ENCODE results near the gene MCUR1. TPM values are rescaled to one million over a fixed set of nuclear protein-coding genes. Genes with fewer than 3 reads are reported as not detected.

Gene MCUR1
- total RNA-seq, 2 experiments from 2014 or later = 51.7 to 54.7 TPM

GRCh38 chr6:13760307-13761304 lies 53.8 kb downstream of the MCUR1 start:
- POLR2A ChIA-PET = no interaction called here
- CTCF ChIA-PET = interaction anchor here (4.7 kb wide), 1 partner anchor 145 kb away, joined by 15 read pairs; the partner anchor contains the start of gene NOL7

- CTCF ChIA-PET = interaction anchor here (1.0 kb wide), 1 partner anchor 46 kb away, joined by 3 read pairs; no protein-coding TSS in a partner anchor
Measured at GRCh38 chr6:13759025-13759424, 55.3 kb downstream of the MCUR1 start.

GRCh38 chr6:13754644-13755043 lies 59.7 kb downstream of the MCUR1 start:
- ChIA-PET POLR2A (no interaction called here), CTCF (no interaction called here)

More at GRCh38 chr6:13759025-13759424, 55.3 kb downstream of the MCUR1 start:
- POLR2A ChIA-PET = no interaction called here

GRCh38 chr6:13743736-13744127 lies 70.6 kb downstream of the MCUR1 start:
- ChIA-PET CTCF (no interaction called here), POLR2A (no interaction called here)

DNA sequence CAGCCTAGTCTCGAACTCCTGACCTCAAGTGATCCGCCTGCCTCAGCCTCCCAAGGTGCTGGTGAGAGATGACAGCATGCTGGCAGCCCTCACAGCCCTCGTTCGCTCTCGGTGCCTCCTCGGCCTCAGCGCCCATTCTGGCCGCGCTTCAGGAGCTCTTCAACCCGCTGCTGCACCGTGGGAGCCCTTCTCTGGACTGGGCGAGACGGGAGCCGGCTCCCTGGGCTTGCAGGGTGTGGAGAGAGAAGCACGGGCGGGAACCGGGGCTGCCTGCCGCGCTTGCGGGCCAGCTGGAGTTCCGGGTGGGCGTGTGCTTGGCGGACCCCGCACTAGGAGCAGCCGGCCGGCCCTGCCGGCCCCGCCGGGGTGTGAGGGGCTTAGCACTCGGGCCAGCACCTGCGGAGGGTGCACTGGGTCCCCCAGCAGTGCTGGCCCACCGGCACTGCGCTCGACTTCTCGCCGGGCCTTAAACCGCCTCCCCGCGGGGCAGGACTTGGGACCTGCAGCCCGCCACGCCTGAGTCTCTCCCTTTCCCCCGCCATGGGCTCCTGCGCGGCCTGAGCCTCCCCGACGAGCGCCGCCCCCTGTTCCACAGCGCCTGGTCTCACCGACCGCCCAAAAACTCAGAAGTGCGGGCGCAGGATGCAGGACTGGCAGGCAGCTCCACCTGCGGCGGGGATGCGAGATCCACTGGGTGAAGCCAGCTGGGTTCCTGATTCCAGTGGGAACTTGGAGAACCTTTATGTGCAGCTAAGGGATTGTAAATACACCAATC lies 71.2 kb downstream of the MCUR1 start:
- ChIA-PET CTCF (interaction anchor here (0.7 kb wide), 1 partner anchor 62 kb away, joined by 3 read pairs; no protein-coding TSS in a partner anchor), POLR2A (no interaction called here)

GRCh38 chr6:13741365-13741764 lies 73.0 kb downstream of the MCUR1 start:
- CTCF ChIA-PET = no interaction called here
- POLR2A ChIA-PET = no interaction called here

Other genes starting within 250 kb of the MCUR1 start
- gene SIRT5, start 240.0 kb downstream of the MCUR1 start, total RNA-seq = 1 to 10 TPM; 7.9 to 8.5 TPM
- 100 to 1,000 TPM; 110 to 120 TPM for gene NOL7, start 199.2 kb downstream of the MCUR1 start, total RNA-seq
- gene RANBP9, start 102.7 kb downstream of the MCUR1 start, total RNA-seq = 10 to 100 TPM; 44.8 to 47.4 TPM
- not detected for gene RNF182, start 110.4 kb upstream of the MCUR1 start, total RNA-seq